HL-60 (cell line): Measurements from ENCODE around the gene DCX.

Experiments
- DNase-seq, 2 experiments: peaks; one replicate each; pipeline ENCODE4 v3.0.0-alpha.2; 2010 to 2020; ENCODE audit warnings: low read depth in 1 of 2, low spot score in 1 of 2
- H3K27ac ChIP-seq: fragments of 250-450 bp; sonication (Bioruptor Pico); replicated peaks from 2 replicates; pipeline ENCODE4 v1.5.1; 2020; ENCODE audit warnings: mild to moderate bottlenecking, moderate library complexity
- H3K27me3 ChIP-seq: fragments of 250-450 bp; sonication (Bioruptor Pico); 2 replicates; pipeline ENCODE4 v1.5.1; 2021; ENCODE audit warnings: mild to moderate bottlenecking, moderate library complexity; ENCODE audit not compliant: insufficient read depth, poor library complexity, severe bottlenecking
- H3K4me3 ChIP-seq: replicated peaks from 2 replicates; pipeline ENCODE4 v1.5.1; 2011; ENCODE audit warnings: mild to moderate bottlenecking, control low read depth, low read length; ENCODE audit not compliant: insufficient read depth
- GABPA ChIP-seq: IDR thresholded peaks from 2 replicates; pipeline ENCODE4 v1.6.1; 2012; ENCODE audit warnings: low read depth
- POLR2AphosphoS5 ChIP-seq: IDR thresholded peaks from 2 replicates; pipeline ENCODE4 v1.6.1; 2012; ENCODE audit warnings: low read depth
- SPI1 ChIP-seq: IDR thresholded peaks from 2 replicates; pipeline ENCODE4 v1.6.1; 2012; ENCODE audit warnings: low read depth, mild to moderate bottlenecking, borderline replicate concordance
- TF ChIP-seq, protein P1 (sequence below): IDR thresholded peaks from one replicate; pipeline ENCODE4 v1.5.1; 2011; ENCODE audit warnings: low read length, control low read depth, inconsistent platforms; ENCODE audit not compliant: insufficient read depth
- TF ChIP-seq, protein P2 (sequence below): IDR thresholded peaks from 2 replicates; pipeline ENCODE4 v1.6.1; 2012; ENCODE audit warnings: low read depth; ENCODE audit not compliant: insufficient replicate concordance

Gene DCX

GRCh38 chrX:111288841-111289240 is 123.2 kb downstream of the DCX start:
- Histone ChIP-seq H3K27me3 (no peaks in the 10 kb centered on the region), H3K27ac (no peak overlapping the region), H3K4me3 (no peak overlapping the region)
- DNase-seq: no peak
- TF ChIP-seq, protein P1, sequence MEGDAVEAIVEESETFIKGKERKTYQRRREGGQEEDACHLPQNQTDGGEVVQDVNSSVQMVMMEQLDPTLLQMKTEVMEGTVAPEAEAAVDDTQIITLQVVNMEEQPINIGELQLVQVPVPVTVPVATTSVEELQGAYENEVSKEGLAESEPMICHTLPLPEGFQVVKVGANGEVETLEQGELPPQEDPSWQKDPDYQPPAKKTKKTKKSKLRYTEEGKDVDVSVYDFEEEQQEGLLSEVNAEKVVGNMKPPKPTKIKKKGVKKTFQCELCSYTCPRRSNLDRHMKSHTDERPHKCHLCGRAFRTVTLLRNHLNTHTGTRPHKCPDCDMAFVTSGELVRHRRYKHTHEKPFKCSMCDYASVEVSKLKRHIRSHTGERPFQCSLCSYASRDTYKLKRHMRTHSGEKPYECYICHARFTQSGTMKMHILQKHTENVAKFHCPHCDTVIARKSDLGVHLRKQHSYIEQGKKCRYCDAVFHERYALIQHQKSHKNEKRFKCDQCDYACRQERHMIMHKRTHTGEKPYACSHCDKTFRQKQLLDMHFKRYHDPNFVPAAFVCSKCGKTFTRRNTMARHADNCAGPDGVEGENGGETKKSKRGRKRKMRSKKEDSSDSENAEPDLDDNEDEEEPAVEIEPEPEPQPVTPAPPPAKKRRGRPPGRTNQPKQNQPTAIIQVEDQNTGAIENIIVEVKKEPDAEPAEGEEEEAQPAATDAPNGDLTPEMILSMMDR: no peak
- no peak for TF ChIP-seq GABPA
- no peak for TF ChIP-seq POLR2AphosphoS5
- no peak for TF ChIP-seq SPI1
- TF ChIP-seq, protein P2, sequence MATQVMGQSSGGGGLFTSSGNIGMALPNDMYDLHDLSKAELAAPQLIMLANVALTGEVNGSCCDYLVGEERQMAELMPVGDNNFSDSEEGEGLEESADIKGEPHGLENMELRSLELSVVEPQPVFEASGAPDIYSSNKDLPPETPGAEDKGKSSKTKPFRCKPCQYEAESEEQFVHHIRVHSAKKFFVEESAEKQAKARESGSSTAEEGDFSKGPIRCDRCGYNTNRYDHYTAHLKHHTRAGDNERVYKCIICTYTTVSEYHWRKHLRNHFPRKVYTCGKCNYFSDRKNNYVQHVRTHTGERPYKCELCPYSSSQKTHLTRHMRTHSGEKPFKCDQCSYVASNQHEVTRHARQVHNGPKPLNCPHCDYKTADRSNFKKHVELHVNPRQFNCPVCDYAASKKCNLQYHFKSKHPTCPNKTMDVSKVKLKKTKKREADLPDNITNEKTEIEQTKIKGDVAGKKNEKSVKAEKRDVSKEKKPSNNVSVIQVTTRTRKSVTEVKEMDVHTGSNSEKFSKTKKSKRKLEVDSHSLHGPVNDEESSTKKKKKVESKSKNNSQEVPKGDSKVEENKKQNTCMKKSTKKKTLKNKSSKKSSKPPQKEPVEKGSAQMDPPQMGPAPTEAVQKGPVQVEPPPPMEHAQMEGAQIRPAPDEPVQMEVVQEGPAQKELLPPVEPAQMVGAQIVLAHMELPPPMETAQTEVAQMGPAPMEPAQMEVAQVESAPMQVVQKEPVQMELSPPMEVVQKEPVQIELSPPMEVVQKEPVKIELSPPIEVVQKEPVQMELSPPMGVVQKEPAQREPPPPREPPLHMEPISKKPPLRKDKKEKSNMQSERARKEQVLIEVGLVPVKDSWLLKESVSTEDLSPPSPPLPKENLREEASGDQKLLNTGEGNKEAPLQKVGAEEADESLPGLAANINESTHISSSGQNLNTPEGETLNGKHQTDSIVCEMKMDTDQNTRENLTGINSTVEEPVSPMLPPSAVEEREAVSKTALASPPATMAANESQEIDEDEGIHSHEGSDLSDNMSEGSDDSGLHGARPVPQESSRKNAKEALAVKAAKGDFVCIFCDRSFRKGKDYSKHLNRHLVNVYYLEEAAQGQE: no peak

DNA sequence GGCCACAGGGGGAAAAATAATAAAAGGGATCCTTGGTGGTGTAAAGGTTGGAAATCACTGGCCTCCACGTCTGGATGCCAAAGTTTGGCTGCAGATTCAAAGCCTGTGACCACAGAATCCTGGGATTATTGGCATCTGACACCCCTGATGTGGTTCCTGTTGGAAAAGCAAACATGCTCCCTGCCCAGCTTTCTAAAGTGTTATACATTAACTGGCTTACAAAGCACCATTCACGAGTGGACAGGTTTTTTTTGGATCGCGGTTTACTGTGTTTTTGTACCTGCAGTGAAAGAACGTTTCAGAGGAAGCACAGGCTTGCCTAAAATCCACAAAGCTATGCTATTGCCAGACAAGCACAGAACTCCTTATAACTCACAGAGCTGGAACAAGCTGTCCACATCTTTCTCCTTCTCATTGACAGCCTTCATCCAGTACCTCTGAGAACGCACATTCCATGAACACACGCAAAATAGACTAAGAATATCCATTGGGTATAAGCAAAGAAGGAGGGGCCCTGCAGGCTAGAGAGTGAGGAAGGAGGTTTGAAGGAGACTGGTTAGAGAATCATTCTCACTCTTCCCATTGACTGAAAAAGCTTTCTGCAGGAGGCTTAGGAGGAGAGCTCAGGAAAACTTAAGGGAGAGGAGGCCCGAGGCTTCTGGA is 127.2 kb downstream of the DCX start:
- Histone ChIP-seq H3K27ac (no peak overlapping the region), H3K4me3 (no peak overlapping the region), H3K27me3 (peaks cover 2% of the 10 kb centered on the region)
- DNase-seq: no peak
- TF ChIP-seq, protein P2: no peak
- TF ChIP-seq POLR2AphosphoS5: no peak
- TF ChIP-seq SPI1: no peak
- TF ChIP-seq GABPA: no peak
- TF ChIP-seq, protein P1: no peak

DNA sequence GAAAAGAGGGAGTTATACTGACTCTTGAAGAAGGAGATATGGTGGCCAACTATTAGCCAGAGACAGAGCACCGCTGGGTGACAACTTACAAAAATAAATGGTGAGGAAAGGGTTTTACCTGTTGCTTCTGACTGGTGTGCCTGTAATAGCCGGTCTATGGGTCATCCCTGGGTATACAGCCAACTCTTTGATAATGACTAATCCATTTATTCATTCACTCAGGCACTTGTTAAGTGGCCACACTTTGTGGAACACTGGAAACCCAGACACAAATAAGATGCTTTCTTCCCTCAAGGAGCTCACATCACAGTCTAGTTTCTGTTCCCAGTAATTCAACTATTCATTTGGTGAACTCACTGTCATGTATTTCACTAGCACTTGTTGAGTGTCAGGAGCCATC is 128.5 kb downstream of the DCX start:
- peaks cover 2% of the 10 kb centered on the region for H3K27me3 ChIP-seq
- no peak overlapping the region for H3K27ac ChIP-seq
- no peak overlapping the region for H3K4me3 ChIP-seq
- DNase-seq: no peak
- no peak for TF ChIP-seq POLR2AphosphoS5
- TF ChIP-seq GABPA: no peak
- no peak for TF ChIP-seq SPI1
- TF ChIP-seq, protein P2: no peak
